ENCODE measurements around the gene FIBCD1.

DNA sequence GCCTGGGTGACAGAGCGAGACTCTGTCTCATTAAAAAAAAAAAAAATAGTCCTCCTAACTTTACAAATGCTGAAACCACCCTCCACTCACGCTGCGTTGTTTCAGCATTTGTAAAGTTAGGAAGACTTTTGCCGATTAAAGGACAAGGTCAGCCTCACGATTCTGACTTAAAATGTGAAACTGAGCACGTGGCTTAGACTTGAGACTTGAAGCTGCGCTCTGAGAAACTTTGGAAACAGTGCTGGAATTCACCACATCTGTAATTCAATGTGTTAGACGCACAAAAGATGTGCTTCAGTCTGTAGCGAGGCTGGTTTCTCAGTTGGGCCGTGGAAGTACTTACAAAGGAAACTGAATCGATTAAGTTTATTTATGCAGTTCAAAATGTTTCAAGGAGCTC, 44.9 kb upstream of the FIBCD1 start:
- TF ChIP-seq, protein P1, sequence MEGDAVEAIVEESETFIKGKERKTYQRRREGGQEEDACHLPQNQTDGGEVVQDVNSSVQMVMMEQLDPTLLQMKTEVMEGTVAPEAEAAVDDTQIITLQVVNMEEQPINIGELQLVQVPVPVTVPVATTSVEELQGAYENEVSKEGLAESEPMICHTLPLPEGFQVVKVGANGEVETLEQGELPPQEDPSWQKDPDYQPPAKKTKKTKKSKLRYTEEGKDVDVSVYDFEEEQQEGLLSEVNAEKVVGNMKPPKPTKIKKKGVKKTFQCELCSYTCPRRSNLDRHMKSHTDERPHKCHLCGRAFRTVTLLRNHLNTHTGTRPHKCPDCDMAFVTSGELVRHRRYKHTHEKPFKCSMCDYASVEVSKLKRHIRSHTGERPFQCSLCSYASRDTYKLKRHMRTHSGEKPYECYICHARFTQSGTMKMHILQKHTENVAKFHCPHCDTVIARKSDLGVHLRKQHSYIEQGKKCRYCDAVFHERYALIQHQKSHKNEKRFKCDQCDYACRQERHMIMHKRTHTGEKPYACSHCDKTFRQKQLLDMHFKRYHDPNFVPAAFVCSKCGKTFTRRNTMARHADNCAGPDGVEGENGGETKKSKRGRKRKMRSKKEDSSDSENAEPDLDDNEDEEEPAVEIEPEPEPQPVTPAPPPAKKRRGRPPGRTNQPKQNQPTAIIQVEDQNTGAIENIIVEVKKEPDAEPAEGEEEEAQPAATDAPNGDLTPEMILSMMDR (IDR thresholded peaks at IDR 0.05; ENCODE audit: insufficient read depth, low read length): no peak
- TF ChIP-seq POLR2AphosphoS5 (IDR thresholded peaks at IDR 0.05; ENCODE audit: low read depth): no peak
